Mammary epithelial cell (primary cell): Measurements from ENCODE around the gene PHLDA2.

Source experiments
- CTCF ChIP-seq, 2 donors: IDR thresholded peaks in 1 of 2; conservative IDR thresholded peaks in 1 of 2; 2 replicates each; pipeline ENCODE4 v1.5.1; 2011 to 2012; ENCODE audit warnings: inconsistent platforms in 2 of 2, low read length in 2 of 2, mild to moderate bottlenecking in 2 of 2, control low read depth in 1 of 2, low read depth in 1 of 2; ENCODE audit not compliant: insufficient read depth in 1 of 2; ENCODE audit errors: extremely low read depth in 1 of 2
- EZH2 ChIP-seq: IDR thresholded peaks from 2 replicates; pipeline ENCODE4 v1.6.1; 2012; ENCODE audit warnings: low read length, inconsistent platforms, borderline replicate concordance

DNA sequence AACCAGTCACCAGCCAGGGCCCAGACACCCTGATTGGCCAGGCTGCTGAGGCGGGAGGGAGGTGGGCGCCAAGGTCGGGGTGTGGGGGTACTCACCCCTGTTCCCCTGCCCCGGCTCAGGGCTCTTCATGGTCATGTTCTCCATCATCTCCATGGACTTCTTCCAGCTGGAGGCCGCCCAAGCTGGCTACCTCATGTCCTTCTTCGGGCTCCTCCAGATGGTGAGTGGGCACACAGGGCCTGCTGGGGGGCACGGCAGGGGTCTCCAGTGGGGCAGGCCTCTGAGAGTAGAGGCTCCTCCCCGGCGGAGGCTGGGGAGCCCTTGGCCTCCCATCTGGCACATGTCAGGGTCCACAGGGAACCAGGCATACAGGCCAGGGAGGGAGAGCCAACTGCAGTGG, 10.0 kb downstream of the PHLDA2 start:
- TF ChIP-seq CTCF (conservative IDR thresholded peaks at IDR 0.05 in 1 of 2, IDR thresholded peaks at IDR 0.05 in 1 of 2; ENCODE audit: extremely low read depth in 1 of 2, insufficient read depth in 1 of 2, low read depth in 1 of 2, low read length in 2 of 2) (no peak), EZH2 (no peak)
